ENCODE data around the gene CENPQ. TPM values are rescaled to one million over a fixed set of nuclear protein-coding genes. Genes with fewer than 3 reads are reported as not detected.

CENPQ gene
- total RNA-seq, 1 donor from 2014 or later, result 4.1 TPM

- Mint-ChIP-seq H3K27ac (ENCODE audit: unreplicated experiment) (no peak overlapping the region), H3K4me3 (ENCODE audit: unreplicated experiment) (no peak overlapping the region), H3K4me1 (ENCODE audit: low read depth, unreplicated experiment) (no peaks in the 10 kb centered on the region), H3K9me3 (ENCODE audit: unreplicated experiment) (no peaks in the 10 kb centered on the region), H3K27me3 (ENCODE audit: low read depth, unreplicated experiment) (no peaks in the 10 kb centered on the region), H3K36me3 (ENCODE audit: low read depth, unreplicated experiment) (no peaks in the 10 kb centered on the region)
- TF ChIP-seq EZH2 (IDR thresholded peaks at IDR 0.05; ENCODE audit: insufficient read depth, low read length) (no peak), CTCF (IDR thresholded peaks at IDR 0.05; ENCODE audit: insufficient read depth, low read depth, low read length) (no peak)
- H3K9me3 ChIP-seq (ENCODE audit: insufficient read depth, low read depth, low read length), result no peaks in the 10 kb centered on the region
- FAIRE-seq (peak; percentile 5), DNase-seq (ENCODE audit: low read depth) (no peak)
- no peak overlapping the region for H3K4me3 ChIP-seq (ENCODE audit: insufficient read depth, low read depth, low read length)
- no peaks in the 10 kb centered on the region for H3K79me2 ChIP-seq (ENCODE audit: insufficient read depth, low read length)
- no peaks in the 10 kb centered on the region for H3K36me3 ChIP-seq (ENCODE audit: insufficient read depth, low read length)
- H4K20me1 ChIP-seq (ENCODE audit: insufficient read depth, low read length), result no peaks in the 10 kb centered on the region
- no peak overlapping the region for H3K9ac ChIP-seq (ENCODE audit: low read length)
- no peak overlapping the region for H3K4me2 ChIP-seq (ENCODE audit: low read length)
- H3K27me3 ChIP-seq (ENCODE audit: insufficient read depth, low read length), result no peaks in the 10 kb centered on the region
- no peak overlapping the region for H3K27ac ChIP-seq (ENCODE audit: low read depth, low read length)
- no peak overlapping the region for H2AFZ ChIP-seq (ENCODE audit: low read depth, low read length)
- H3K4me1 ChIP-seq (ENCODE audit: insufficient read depth, low read length), result no peaks in the 10 kb centered on the region
Observed at GRCh38 chr6:49528571-49528970, 65.4 kb downstream of the CENPQ start.

- Histone ChIP-seq H3K27ac (ENCODE audit: low read depth, low read length) (no peak overlapping the region), H2AFZ (ENCODE audit: low read depth, low read length) (no peak overlapping the region), H3K27me3 (ENCODE audit: insufficient read depth, low read length) (no peaks in the 10 kb centered on the region), H4K20me1 (ENCODE audit: insufficient read depth, low read length) (no peaks in the 10 kb centered on the region), H3K4me2 (ENCODE audit: low read length) (no peak overlapping the region), H3K79me2 (ENCODE audit: insufficient read depth, low read length) (no peaks in the 10 kb centered on the region), H3K9ac (ENCODE audit: low read length) (no peak overlapping the region), H3K9me3 (ENCODE audit: insufficient read depth, low read depth, low read length) (no peaks in the 10 kb centered on the region), H3K4me3 (ENCODE audit: insufficient read depth, low read depth, low read length) (no peak overlapping the region), H3K4me1 (ENCODE audit: insufficient read depth, low read length) (no peaks in the 10 kb centered on the region), H3K36me3 (ENCODE audit: insufficient read depth, low read length) (no peaks in the 10 kb centered on the region)
- FAIRE-seq (no peak), DNase-seq (ENCODE audit: low read depth) (no peak)
- Mint-ChIP-seq H3K36me3 (ENCODE audit: low read depth, unreplicated experiment) (no peaks in the 10 kb centered on the region), H3K4me3 (ENCODE audit: unreplicated experiment) (no peak overlapping the region), H3K9me3 (ENCODE audit: unreplicated experiment) (no peaks in the 10 kb centered on the region), H3K27me3 (ENCODE audit: low read depth, unreplicated experiment) (no peaks in the 10 kb centered on the region), H3K27ac (ENCODE audit: unreplicated experiment) (no peak overlapping the region), H3K4me1 (ENCODE audit: low read depth, unreplicated experiment) (no peaks in the 10 kb centered on the region)
- TF ChIP-seq EZH2 (IDR thresholded peaks at IDR 0.05; ENCODE audit: insufficient read depth, low read length) (no peak), CTCF (IDR thresholded peaks at IDR 0.05; ENCODE audit: insufficient read depth, low read depth, low read length) (no peak)
Observed at GRCh38 chr6:49530141-49530776, 67.1 kb downstream of the CENPQ start.

GRCh38 chr6:49531774-49532569 lies 68.8 kb downstream of the CENPQ start:
- H3K79me2 ChIP-seq (ENCODE audit: insufficient read depth, low read length), result no peaks in the 10 kb centered on the region
- H3K27ac Mint-ChIP-seq (ENCODE audit: unreplicated experiment), result no peak overlapping the region
- no peaks in the 10 kb centered on the region for H3K27me3 ChIP-seq (ENCODE audit: insufficient read depth, low read length)
- no peak overlapping the region for H3K9ac ChIP-seq (ENCODE audit: low read length)
- no peaks in the 10 kb centered on the region for H3K36me3 Mint-ChIP-seq (ENCODE audit: low read depth, unreplicated experiment)
- H3K27me3 Mint-ChIP-seq (ENCODE audit: low read depth, unreplicated experiment), result no peaks in the 10 kb centered on the region
- no peak overlapping the region for H3K4me3 ChIP-seq (ENCODE audit: insufficient read depth, low read depth, low read length)
- H3K4me1 ChIP-seq (ENCODE audit: insufficient read depth, low read length), result no peaks in the 10 kb centered on the region
- no peaks in the 10 kb centered on the region for H3K36me3 ChIP-seq (ENCODE audit: insufficient read depth, low read length)
- no peaks in the 10 kb centered on the region for H3K9me3 Mint-ChIP-seq (ENCODE audit: unreplicated experiment)
- peak; percentile 58 for DNase-seq (ENCODE audit: low read depth)
- H4K20me1 ChIP-seq (ENCODE audit: insufficient read depth, low read length), result no peaks in the 10 kb centered on the region
- no peak overlapping the region for H3K4me3 Mint-ChIP-seq (ENCODE audit: unreplicated experiment)
- H3K9me3 ChIP-seq (ENCODE audit: insufficient read depth, low read depth, low read length), result no peaks in the 10 kb centered on the region
- H3K4me1 Mint-ChIP-seq (ENCODE audit: low read depth, unreplicated experiment), result no peaks in the 10 kb centered on the region
- FAIRE-seq, result peak; percentile 69
- H3K4me2 ChIP-seq (ENCODE audit: low read length), result peak overlapping the region; percentile 49
- peak; percentile 96 for TF ChIP-seq CTCF (IDR thresholded peaks at IDR 0.05; ENCODE audit: insufficient read depth, low read depth, low read length)
- no peak for TF ChIP-seq EZH2 (IDR thresholded peaks at IDR 0.05; ENCODE audit: insufficient read depth, low read length)
- H2AFZ ChIP-seq (ENCODE audit: low read depth, low read length), result peak overlapping the region; percentile 59
- H3K27ac ChIP-seq (ENCODE audit: low read depth, low read length), result no peak overlapping the region

Measured in astrocyte (in vitro differentiated cells and primary cell).